HEK293 (cell line): ENCODE data around the gene BDNF.

Experiments
- CTCF ChIA-PET: fragments of 350-600 bp; formaldehyde crosslinking; extraction: SDS; loops from one replicate; lab custom pipeline; 2021; ENCODE audit warnings: antibody characterized with exemption; lab: Yijun Ruan, JAX
- POLR2A ChIA-PET: fragments of 300-600 bp; formaldehyde crosslinking; extraction: SDS; loops from one replicate; lab custom pipeline; 2020; ENCODE audit warnings: antibody characterized with exemption, inconsistent platforms; lab: Yijun Ruan, JAX
- H3K27ac ChIP-seq: fragments of 200-500 bp; sonication (Bioruptor generic); 2 replicates; pipeline ENCODE4 v1.5.1; 2014; ENCODE audit warnings: low read depth, low read length, control low read depth, inconsistent platforms; ENCODE audit errors: extremely low read depth
- H3K36me3 ChIP-seq, 2 experiments: fragments of 200-500 bp in 1 of 2; sonication (Bioruptor generic) in 1 of 2; 1 replicate in 1 of 2; 2 replicates in 1 of 2; pipeline ENCODE4 v1.5.1; 2014 to 2017; ENCODE audit warnings: inconsistent platforms in 2 of 2, low read length in 2 of 2; ENCODE audit not compliant: control insufficient read depth in 2 of 2, insufficient read depth in 1 of 2
- H3K4me1 ChIP-seq: fragments of 200-500 bp; sonication (Bioruptor generic); 2 replicates; pipeline ENCODE4 v1.5.1; 2014; ENCODE audit warnings: mild to moderate bottlenecking, low read length, inconsistent platforms; ENCODE audit not compliant: control insufficient read depth, insufficient read depth
- H3K4me3 ChIP-seq: 2 replicates; pipeline ENCODE4 v1.5.1; 2011; ENCODE audit warnings: low read depth, mild to moderate bottlenecking, control low read depth, low read length, moderate library complexity
- H3K9me3 ChIP-seq: fragments of 200-500 bp; sonication (Bioruptor generic); 2 replicates; pipeline ENCODE4 v1.5.1; 2014; ENCODE audit warnings: low read depth, low read length, inconsistent platforms; ENCODE audit not compliant: control insufficient read depth, insufficient read depth
- BCL11A ChIP-seq: fragments of 450-650 bp; formaldehyde crosslinking; IDR thresholded peaks from 2 replicates; pipeline ENCODE4 v1.5.1; 2016; ENCODE audit warnings: low read depth, missing biosample characterization, missing genetic modification characterization
- ELK4 ChIP-seq: IDR thresholded peaks from 2 replicates; pipeline ENCODE4 v1.6.1; 2011; ENCODE audit warnings: mild to moderate bottlenecking, low read depth, low read length, borderline replicate concordance
- INSM2 ChIP-seq: fragments of 450-650 bp; formaldehyde crosslinking; IDR thresholded peaks from 2 replicates; pipeline ENCODE4 v1.5.1; 2016; ENCODE audit warnings: missing biosample characterization, missing genetic modification characterization
- REPIN1 ChIP-seq: fragments of 450-650 bp; formaldehyde crosslinking; IDR thresholded peaks from 2 replicates; pipeline ENCODE4 v1.5.1; 2017; ENCODE audit warnings: missing biosample characterization, missing genetic modification characterization, low read depth
- SETDB1 ChIP-seq: IDR thresholded peaks from one replicate; pipeline ENCODE4 v1.6.1; 2017; ENCODE audit warnings: mild to moderate bottlenecking, low read length, moderate library complexity, mixed read lengths; ENCODE audit not compliant: insufficient read length
- WT1 ChIP-seq: fragments of 450-650 bp; formaldehyde crosslinking; IDR thresholded peaks from 2 replicates; pipeline ENCODE4 v1.5.1; 2016; ENCODE audit warnings: missing biosample characterization, missing genetic modification characterization
- ZBTB10 ChIP-seq: fragments of 450-650 bp; formaldehyde crosslinking; IDR thresholded peaks from 2 replicates; pipeline ENCODE4 v1.5.1; 2016; ENCODE audit warnings: missing biosample characterization, missing genetic modification characterization
- ZNF146 ChIP-seq: fragments of 450-650 bp; formaldehyde crosslinking; IDR thresholded peaks from 2 replicates; pipeline ENCODE4 v1.5.1; 2016; ENCODE audit warnings: missing biosample characterization, missing genetic modification characterization
- ZNF211 ChIP-seq: fragments of 450-650 bp; formaldehyde crosslinking; IDR thresholded peaks from 2 replicates; pipeline ENCODE4 v1.5.1; 2016; ENCODE audit warnings: low read depth, missing biosample characterization, missing genetic modification characterization
- ZNF221 ChIP-seq: fragments of 450-650 bp; formaldehyde crosslinking; IDR thresholded peaks from 2 replicates; pipeline ENCODE4 v1.5.1; 2017; ENCODE audit warnings: missing biosample characterization, missing genetic modification characterization, borderline replicate concordance
- ZNF23 ChIP-seq: fragments of 450-650 bp; formaldehyde crosslinking; IDR thresholded peaks from 2 replicates; pipeline ENCODE4 v1.5.1; 2016; ENCODE audit warnings: missing biosample characterization, missing genetic modification characterization, borderline replicate concordance
- ZNF239 ChIP-seq: fragments of 450-650 bp; formaldehyde crosslinking; IDR thresholded peaks from 2 replicates; pipeline ENCODE4 v1.5.1; 2016; ENCODE audit warnings: missing biosample characterization, missing genetic modification characterization
- ZNF280D ChIP-seq: fragments of 450-650 bp; formaldehyde crosslinking; IDR thresholded peaks from 2 replicates; pipeline ENCODE4 v1.5.1; 2016; ENCODE audit warnings: missing biosample characterization, missing genetic modification characterization
- ZNF350 ChIP-seq: fragments of 450-650 bp; formaldehyde crosslinking; IDR thresholded peaks from 2 replicates; pipeline ENCODE4 v1.5.0; 2017; ENCODE audit warnings: missing biosample characterization, mild to moderate bottlenecking, missing genetic modification characterization
- ZNF548 ChIP-seq: fragments of 450-650 bp; formaldehyde crosslinking; IDR thresholded peaks from 2 replicates; pipeline ENCODE4 v1.5.1; 2016; ENCODE audit warnings: missing biosample characterization, missing genetic modification characterization
- ZNF549 ChIP-seq: fragments of 450-650 bp; IDR thresholded peaks from 2 replicates; pipeline ENCODE4 v1.5.1; 2018; ENCODE audit warnings: missing biosample characterization, missing genetic modification characterization, mild to moderate bottlenecking, inconsistent platforms, moderate library complexity
- ZNF777 ChIP-seq: fragments of 450-650 bp; formaldehyde crosslinking; IDR thresholded peaks from 2 replicates; pipeline ENCODE4 v1.5.1; 2017; ENCODE audit warnings: missing biosample characterization, missing genetic modification characterization, borderline replicate concordance
- ZNF830 ChIP-seq: fragments of 450-650 bp; IDR thresholded peaks from 2 replicates; pipeline ENCODE4 v1.5.0; 2018; ENCODE audit warnings: missing biosample characterization, missing genetic modification characterization, low read depth, mild to moderate bottlenecking, moderate library complexity
- ZSCAN18 ChIP-seq: fragments of 450-650 bp; formaldehyde crosslinking; IDR thresholded peaks from 2 replicates; pipeline ENCODE4 v1.5.1; 2016; ENCODE audit warnings: missing biosample characterization, missing genetic modification characterization
- ZSCAN5A ChIP-seq: fragments of 450-650 bp; formaldehyde crosslinking; IDR thresholded peaks from 2 replicates; pipeline ENCODE4 v1.5.1; 2016; ENCODE audit warnings: missing biosample characterization, missing genetic modification characterization

BDNF gene

GRCh38 chr11:27627979-27628378, 72.3 kb downstream of the BDNF start:
- Histone ChIP-seq H3K9me3 (no peaks in the 10 kb centered on the region), H3K27ac (no peak overlapping the region), H3K4me1 (no peaks in the 10 kb centered on the region), H3K4me3 (no peak overlapping the region), H3K36me3 (no peaks in the 10 kb centered on the region)
- TF ChIP-seq ZNF549 (tag by site-specific recombination): no peak
- no peak for TF ChIP-seq BCL11A (tag by site-specific recombination)
- no peak for TF ChIP-seq ZNF146 (tag by site-specific recombination)
- TF ChIP-seq REPIN1 (tag by site-specific recombination): no peak
- TF ChIP-seq ZNF777 (tag by site-specific recombination): no peak
- no peak for TF ChIP-seq ZNF211 (tag by site-specific recombination)
- no peak for TF ChIP-seq ZNF23
- no peak for TF ChIP-seq SETDB1
- TF ChIP-seq ZNF350 (tag by site-specific recombination): no peak
- TF ChIP-seq INSM2 (tag by site-specific recombination): no peak
- TF ChIP-seq WT1 (tag by site-specific recombination): no peak
- TF ChIP-seq ZNF239 (tag by site-specific recombination): no peak
- no peak for TF ChIP-seq ZSCAN18
- no peak for TF ChIP-seq ZNF830 (tag by site-specific recombination)
- no peak for TF ChIP-seq ZNF221
- TF ChIP-seq ZSCAN5A (tag by site-specific recombination): no peak
- TF ChIP-seq ZBTB10 (tag by site-specific recombination): no peak
- TF ChIP-seq ZNF548 (tag by site-specific recombination): no peak
- no peak for TF ChIP-seq ELK4
- no peak for TF ChIP-seq ZNF280D (tag by site-specific recombination)
- ChIA-PET CTCF (interaction anchor here (1.3 kb wide), 1 partner anchor 131 kb away, joined by 3 read pairs; no protein-coding TSS in a partner anchor), POLR2A (no interaction called here)
